Eye (tissue), 1 donor: Measurements from ENCODE around the gene NACC1.

ENCODE experiments used
- DNase-seq: peaks from one replicate; pipeline ENCODE4 v3.0.0-alpha.2; 2015

NACC1 gene

DNA sequence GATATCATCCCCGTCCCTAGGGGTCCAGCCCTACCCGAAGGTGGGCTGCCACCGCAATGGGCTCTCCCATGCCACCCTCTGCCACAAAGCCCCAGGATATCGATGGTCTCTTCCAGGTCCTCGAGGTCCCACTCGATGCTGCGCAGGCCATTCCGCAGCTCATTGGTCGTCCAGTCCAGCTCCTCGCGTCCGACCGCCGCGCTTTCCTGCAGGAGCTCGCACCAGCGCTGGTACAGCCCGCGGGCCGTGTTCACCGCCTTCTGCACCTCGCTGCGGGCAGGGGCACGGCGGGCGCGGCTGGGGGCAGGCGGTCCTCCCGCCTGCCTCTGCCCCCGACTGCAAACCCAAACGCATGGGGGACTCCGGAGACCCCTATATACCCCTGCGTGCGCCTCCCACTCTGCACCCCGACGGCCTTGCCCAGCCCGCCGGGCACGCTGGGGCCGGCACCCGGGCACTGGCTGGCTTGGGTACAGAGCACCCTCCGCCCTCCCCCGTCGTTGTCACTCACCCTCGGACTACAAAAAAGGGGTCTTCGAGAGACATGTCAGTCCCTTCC lies 31.6 kb downstream of the NACC1 start:
- DNase-seq, result peak; percentile 79

DNA sequence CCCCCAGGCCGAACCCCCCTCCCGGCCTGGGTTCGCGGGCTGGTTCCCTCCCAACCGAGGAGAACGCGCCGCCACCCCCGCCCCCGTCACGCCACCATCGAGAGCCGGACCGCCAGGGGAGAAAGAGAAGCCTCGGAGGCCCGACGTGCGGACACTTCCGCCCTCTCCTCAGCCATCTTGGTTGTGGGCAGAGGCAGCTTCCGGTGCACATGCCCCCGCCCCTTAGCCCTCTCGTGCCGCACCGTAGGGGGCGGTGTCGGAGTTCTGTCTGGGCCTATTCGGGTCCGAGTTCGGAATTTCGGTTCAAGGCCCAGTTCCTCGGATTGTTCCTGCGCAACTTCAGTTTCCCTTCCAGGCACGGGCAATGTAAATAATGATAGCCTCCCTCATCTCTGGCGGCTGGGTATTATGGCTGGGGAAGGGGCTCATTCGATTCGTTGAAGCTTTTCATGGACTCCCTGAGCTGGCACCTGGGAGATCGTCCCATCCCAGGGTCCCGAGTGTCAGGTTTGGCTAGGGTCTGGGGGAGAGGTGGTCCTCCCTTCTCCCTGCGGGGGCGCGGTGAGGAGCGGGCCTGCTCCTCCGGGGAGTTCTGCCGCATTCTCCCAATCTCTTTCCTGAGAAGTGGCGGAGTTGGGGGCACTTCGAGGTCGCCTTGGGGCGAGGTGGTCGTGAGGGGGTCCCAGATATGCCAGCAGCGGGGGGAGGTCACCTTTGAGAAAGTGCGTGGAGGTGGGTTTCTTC lies 32.3 kb downstream of the NACC1 start, which contains the start of the genes IER2 and STX10:
IER2 (plus strand) TSS at position 225 of the 744 bp plus-strand sequence. CDS start 2,776 bp downstream, outside the sequence.
STX10 (minus strand) TSS at position 189 of the 744 bp plus-strand sequence. CDS start 202 bp downstream, outside the sequence.
- peak; percentile 96 for DNase-seq

DNA sequence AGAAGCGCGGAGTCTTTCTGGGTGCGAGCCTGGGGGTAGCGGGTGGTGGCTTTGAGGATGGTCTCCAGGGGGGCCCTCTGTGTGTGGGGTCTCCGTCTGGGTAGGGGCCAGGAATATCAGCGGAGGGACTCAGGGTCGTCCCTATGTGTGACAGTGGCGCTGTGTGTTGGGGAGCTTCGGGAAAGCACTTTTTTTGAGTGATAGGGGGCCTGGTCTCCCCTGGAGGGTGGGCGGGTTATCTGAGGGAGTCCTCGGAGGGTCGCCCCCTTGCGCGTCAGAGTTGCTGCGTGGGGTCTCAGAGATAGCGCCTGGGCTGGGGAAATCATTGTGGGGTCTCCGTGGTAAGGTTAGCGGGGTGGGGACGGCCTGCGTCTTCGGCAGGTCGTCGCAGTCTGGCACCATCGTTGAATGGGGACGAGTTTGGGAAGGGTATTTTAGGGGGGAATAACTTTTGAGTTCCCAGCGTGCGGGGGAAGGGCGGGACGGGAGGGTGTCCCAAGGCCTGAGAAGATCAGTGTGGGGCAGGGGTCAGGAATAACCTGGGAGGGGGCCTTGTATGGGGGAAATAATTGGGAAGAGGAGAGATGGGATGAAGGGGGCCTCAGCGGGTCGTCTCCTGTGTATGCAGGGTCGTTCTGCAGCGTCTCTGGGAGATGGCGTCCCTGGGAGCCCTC lies 33.0 kb downstream of the NACC1 start:
- DNase-seq, result peak; percentile 65

DNA sequence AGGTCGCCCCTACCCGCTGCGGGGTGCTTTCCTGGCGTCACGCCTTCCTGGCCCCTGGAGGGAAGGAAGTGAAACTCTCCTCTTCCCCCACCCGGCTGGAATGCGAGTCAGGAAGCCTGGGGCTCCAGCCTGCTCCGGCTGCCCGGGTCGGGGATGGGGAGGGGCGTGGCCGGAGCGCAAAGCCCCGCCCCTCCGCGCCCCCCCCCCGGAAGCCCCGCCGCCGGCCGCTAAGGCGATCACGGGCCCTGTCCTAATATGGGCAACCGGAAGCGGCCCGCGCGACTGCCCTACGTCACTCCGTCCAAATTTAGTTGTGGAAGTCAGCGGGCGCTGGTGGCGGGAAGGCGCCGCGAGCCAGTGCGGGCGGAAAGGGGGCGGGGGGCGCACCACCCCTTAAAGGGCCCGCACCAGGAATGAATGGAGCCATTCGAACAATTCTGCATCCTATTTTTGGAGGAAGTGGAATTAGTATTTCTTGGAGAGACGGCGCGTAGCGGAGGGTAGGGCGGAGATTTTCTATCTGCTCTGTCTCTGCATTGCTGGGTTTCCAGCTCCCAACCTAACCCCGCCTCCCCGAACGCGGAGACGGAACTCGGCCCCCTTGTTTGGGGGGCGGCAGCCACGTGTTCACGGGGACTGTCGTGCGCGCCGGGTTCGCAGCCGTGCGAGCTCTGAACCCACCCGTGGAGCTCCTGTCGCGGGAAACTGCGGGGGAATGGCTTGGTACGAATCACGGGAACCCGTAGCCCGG lies 33.7 kb downstream of the NACC1 start:
- DNase-seq, result peak; percentile 99

DNA sequence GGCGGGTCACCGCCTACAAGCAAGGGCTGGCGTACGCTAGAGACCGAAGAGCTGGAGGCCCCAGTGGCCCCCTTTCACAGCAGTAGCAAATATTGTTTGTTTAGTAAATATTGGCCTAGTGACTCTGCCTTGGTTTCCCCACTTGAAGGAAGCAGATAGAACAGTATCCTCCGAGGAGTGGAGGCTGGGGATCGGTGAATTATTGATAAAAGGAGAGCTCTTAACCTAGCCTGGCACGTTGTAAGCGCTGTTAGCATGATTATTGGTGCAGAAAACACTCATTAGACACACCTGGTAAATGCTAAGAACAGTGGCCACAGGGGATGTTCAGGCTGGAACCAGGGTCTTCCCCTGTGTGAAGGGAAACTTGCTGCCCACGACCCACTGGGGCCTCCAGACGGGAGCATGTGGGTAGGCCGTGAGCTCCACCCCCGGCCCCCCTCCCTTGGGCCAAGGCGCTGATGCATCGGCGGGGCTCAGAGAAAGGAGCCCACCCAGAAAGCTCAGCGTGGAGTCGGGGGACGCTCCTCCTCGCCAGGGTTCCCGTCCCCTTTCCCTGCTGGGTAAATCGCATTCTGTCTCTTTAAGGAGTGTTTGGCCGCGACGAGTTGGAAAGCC lies 34.4 kb downstream of the NACC1 start:
- DNase-seq, result no peak

DNA sequence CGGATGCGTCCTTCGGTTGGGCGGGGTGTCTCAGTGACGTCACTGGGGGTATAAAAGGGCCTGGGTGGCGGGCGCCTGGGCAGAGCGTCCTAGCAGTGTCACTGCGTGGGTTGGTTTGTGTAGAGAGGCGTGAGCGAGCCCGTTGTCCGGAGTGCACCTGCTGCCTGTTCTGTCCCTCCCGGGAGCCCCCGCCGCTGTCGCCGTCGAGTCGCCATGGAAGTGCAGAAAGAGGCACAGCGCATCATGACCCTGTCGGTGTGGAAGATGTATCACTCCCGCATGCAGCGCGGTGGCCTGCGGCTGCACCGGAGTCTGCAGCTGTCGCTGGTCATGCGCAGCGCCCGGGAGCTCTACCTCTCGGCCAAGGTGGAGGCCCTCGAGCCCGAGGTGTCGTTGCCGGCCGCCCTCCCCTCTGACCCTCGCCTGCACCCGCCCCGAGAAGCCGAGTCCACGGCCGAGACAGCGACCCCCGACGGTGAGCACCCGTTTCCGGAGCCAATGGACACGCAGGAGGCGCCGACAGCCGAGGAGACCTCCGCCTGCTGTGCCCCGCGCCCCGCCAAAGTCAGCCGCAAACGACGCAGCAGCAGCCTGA lies 35.0 kb downstream of the NACC1 start:
- DNase-seq, result peak; percentile 100

DNA sequence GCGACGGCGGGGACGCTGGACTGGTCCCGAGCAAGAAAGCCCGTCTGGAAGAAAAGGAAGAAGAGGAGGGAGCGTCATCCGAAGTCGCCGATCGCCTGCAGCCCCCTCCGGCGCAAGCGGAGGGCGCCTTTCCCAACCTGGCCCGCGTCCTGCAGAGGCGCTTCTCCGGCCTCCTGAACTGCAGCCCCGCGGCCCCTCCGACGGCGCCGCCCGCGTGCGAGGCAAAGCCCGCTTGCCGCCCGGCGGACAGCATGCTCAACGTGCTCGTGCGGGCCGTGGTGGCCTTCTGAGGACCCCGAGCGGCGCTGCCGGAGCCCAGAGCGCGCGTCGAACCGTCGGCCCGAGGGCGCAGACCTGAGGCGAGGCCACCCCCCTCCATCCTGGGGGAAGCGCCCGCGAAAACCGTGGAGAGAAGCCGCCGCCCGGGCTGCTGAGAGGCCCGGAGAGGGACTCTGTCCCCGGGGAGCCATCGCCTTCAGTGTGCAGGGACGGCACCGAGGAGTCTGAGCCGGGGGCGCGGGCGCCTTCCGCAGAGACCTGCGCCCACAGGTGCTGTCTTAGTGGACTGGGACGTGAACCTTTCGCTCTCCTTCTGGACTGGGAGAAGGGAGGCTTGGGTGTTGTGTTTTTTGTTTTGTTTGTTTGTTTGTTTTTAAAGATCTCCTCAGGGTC lies 35.6 kb downstream of the NACC1 start:
- DNase-seq, result peak; percentile 81

DNA sequence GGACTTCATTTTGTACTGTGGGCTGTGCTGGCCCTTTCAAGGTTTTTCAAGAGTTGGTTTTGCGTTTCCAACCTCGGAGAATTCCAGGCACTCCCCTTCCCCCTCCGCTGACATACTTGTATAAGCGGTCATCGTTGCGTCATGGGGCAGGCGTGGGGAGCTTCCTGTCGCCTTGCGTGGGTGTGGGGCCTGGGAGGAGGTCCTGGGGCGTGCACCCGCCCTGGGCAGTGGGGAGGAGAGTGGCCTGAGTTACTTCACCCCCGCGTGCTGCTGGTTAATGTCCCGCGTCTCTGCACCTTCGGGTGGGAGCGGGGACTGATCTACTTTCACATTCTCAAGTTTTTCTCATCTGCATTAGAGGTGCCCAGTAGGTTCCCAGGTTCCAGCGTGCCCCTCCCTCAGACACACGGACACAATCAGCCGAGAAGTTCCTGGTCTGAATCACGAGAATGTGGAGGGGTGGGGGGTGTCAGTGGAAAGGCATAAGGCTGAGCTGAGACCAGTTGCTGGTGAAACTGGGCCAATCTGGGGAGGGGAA lies 36.2 kb downstream of the NACC1 start:
- DNase-seq, result peak; percentile 91

DNA sequence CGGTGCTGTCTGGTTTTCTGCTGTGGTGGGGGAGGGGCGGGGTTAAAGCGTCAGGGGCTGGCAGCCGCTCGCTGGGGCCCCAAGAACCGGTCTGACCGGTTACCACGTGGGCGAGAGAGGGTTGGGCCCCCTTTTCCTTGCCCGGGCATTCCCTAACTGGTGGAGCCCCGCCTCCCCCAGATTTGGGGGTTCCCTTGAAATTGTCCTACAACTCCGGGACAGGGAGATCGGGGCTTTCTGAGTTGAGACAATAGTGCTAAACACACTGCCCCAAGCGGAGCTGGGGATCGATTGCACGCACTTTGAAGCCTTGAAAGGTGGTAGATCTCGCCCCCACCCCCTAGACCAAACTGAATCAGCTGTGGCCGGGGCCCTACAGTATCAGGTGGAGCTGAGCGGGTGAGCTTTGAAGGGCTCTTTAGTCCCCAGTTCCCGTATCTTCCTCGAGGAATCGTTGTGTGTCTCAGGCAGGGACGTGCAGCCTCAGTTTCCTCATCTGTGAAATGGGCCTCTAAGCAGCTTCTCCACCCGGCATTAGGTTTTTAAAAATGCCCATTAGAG lies 36.9 kb downstream of the NACC1 start:
- DNase-seq, result peak; percentile 89

DNA sequence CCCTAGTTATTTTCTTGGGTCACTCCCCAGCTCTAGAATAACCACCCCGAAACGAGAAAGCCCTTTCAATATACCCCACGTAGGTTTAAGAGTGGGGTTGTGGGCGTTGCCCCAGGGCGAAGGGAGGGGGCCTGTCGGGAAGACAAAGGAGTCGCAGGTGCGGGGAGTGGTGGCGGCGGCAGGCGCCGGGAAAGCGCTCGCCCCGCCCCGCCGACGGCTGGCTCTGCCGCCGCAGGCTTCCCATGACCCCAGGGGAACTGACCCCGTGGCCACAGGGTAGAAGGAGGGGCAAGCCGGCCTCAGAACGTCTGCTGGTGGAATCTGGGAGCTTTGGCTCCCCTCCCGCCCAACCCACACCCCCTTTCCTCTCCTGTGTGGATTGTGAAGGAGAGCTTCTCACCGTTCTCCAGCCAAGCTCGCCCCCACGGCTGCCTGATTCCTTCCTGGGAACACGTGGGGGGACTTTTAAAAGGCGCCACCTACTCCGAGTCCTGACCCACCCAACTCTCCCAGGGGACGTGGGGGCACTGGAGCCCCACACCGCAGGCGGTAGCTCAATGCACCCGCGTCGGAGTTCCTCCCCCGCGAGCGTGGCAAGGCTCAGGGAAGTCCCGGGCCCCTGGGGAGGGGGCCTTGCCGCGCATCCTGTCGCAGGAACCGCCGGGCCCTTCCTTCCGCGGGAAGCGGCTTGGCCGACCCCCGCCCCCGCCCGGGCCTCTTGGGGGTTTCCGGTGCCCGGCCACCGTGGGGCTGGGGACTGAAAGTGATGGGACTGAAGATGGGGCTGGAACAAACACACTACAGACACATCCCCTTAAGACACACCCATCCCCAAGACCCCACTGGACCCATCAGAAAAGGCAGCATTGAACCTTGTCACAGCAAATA lies 37.7 kb downstream of the NACC1 start:
- peak; percentile 89 for DNase-seq

DNA sequence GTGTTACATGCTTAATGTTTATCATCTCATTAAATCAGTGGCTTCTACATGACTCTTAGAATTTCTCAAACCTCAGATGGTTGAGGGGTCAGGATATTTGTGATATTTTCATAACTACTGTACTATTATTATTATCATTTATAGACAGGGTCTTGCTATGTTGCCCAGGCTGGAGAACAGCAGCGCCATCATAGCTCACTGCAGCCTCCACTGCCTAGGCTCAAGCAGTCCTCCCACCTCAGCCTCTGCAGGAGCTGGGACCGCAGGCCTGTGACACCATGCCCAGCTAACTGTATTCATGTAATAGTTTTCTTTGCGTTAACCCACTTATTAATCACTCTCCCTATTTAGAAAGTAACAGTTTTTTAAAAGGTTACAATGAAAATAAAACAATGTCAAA lies 41.6 kb downstream of the NACC1 start:
- no peak for DNase-seq

DNA sequence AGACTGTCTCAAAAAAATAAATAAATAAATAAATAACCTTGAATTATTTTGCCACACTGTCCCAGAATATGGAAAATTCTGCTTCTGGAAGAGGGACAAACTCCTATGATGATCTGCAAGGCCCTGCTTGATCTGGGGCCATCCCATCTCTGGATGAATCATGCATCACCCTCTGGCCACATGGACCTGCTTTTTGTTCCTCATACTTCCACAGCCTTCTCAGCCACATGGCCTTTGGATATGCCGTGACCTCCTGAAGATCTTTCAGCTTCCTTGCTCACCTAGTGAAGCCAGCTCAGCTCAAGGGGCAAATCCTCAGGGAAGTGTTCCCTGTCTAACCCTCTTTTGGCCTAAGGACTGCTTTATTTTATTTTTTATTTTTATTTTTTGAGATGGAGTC lies 42.5 kb downstream of the NACC1 start:
- no peak for DNase-seq

DNA sequence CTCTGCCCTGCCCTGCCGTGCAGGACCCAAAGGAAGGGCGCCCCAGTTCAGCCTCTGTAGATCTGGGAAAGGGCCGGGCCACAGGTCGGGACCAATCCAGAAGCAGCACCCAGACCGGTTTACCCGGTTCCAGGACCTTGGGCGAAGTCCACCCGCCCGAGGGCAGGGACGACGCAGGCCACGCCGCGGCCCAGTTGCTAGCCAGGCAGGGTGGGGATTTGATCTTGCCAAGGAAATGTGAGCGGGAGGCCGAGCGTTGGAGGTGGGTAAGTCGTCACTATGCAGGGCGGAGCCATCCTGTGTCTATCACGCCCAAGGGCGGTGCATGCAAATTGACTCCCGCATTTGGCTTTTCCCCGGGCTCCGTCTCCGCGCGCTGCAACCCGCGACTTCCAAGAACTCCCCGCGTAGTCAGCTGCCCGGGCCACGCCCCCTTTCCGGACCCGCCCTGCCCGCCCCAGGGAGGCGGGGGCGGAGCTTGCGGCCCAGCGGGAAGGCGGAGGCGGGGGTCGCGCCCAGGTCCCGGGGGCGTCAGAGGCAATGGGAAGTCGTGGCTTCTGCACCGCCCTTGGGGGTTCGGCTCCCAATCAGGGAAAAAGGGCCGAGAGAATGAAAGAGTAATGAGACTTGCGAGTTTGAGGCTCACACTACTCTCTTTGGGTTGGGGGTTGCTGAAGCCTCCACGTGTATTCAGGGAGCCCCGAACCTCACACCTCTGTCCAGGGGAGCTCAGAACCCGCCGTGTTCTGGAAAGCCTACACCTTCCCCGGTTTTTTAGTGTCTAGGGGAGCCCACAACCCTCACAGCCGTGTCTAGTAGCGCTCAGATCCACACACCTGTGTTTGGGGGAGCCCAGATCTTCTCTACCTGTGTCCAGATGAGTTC lies 44.9 kb downstream of the NACC1 start:
- peak; percentile 96 for DNase-seq

DNA sequence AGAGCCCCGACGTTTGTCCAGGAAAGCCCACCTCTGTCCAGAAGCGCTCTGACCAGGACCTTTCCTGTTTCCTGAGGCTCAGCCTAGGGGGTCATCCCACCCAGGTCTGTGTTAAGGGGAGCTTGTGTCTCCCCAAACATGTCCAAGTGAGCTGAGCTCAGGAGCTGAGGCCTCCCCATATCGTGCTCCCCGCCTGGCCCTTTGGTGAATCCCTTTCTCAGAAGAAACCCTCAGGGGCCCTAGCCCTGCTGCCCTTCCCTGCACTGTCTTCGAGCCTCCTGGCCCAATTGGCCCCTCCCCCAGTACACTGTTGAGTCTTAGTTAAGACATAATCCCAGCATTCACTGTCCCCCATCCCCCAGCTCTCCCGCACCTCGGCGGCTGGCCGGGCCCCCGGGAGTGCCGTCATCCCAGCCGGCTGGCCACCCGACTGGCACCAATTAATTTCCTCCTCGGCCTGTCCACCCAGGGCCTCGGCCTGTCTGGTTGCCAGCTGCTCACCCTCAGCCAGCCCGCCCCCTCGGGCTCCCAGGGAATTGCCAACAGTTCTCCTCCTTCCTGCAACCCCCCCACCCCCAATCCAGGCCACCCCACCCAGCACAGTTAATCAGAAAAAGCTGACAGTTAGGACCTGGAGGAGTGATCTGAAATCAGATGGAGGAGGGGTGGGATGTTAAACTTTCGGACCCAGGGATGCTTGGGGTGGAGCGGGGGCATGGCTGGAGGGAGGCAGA lies 45.7 kb downstream of the NACC1 start:
- peak; percentile 94 for DNase-seq

DNA sequence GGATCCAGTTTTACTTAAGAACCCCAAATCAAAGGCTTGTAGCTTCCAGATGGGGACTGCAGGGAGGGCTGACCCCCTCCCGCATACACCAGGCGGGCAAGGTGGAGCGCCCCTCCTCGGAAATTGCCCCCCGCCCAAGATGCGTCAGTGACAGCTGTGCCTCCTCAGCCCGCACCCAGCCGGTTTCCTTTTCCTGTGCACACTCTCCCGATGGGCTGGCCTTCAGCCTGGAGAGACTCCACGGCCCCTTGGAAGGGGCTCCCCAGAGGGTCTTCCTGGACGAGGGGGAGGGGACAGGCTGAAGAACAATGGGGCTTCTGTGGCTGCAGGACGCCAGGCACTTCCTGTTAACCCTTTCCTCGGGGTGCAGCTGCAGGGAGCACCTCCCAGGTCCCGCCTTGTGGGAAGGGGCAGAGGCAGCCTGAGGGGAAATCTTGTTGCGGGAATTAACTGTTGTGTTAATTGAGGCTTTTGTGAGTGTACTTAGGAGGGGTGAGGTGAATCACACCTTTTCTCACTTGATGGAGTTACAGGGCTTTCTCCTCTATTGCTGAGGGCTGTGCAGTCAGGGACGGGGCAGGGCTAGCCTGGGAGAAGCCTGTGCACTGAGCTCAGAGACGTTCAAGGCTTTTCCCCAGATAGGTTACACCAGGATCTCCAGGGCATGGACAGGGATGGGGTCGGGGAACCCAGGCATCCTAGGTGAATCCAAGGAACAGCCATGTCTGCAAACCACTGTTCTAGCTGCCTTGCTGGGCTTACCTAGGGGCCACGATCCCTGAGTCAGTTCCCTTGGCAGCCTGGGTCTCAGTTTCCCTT lies 46.5 kb downstream of the NACC1 start:
- peak; percentile 97 for DNase-seq

DNA sequence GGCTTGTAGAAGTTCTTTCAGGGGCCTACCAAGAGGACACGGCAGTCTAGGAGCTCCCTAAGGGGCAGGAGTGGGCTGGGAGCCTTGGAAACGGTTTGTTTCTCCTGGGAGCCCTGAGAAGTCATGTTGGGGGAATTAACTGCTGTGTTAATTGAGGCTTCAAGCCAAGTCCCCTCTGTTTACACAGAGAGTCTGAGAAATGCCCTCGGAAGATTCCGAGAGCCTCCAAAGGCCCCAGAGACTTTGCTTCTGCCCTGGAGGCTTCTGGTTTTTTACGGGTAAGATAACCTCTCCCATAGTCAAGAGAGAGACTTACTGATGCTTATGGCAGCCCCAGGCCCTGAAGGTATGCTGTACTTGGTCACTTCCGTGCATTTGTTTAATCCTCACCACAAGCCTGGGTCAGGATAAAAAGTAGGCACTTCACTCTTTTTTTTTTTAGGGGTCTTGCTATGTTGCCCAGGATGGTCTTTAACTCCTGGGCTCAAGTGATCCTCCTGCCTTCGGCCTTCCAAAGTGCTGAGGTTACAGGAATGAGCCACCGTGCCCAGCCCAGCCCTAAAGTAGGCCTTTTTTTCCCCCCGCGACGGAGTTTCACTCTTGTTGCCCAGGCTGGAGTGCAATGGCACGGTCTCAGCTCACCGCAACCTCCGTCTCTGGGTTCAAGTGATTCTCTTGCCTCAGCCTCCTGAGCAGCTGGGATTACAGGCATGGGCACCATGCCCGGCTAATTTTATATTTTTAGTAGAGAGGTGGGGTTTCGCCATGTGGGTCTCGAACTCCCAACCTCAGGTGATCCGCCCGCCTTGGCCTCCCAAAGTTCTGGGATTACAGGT lies 47.3 kb downstream of the NACC1 start:
- no peak for DNase-seq
